Caki2 (cell line): ENCODE results near the gene TAP1. TPM values are rescaled to one million over a fixed set of nuclear protein-coding genes. Genes with fewer than 3 reads are reported as not detected.
A peak's percentile ranks its signal among the peaks of the same experiment; 100 is the strongest.

Experiments
- DNase-seq: peaks from one replicate; pipeline ENCODE4 v3.0.0-alpha.2; 2015; ENCODE audit warnings: low read depth
- in situ Hi-C: cut with HindIII; loops from 2 replicates; pipeline ENCODE4 v1.10.0; 2016; ENCODE audit warnings: low sequenced_read_pairs, low pct_unique_long_range_greater_than_20kb, mixed read lengths
- total RNA-seq: library from RNA; depleted of rRNA; stranded (reverse); fragments of >200 nt; shearing (Covaris generic); gene quantifications from 2 replicates; pipeline ENCODE4 v1.2.3, GENCODE V29; 2014; ENCODE audit warnings: low replicate concordance

TAP1 gene
- total RNA-seq, 1 experiment from 2014 or later: 63.3 TPM

DNA sequence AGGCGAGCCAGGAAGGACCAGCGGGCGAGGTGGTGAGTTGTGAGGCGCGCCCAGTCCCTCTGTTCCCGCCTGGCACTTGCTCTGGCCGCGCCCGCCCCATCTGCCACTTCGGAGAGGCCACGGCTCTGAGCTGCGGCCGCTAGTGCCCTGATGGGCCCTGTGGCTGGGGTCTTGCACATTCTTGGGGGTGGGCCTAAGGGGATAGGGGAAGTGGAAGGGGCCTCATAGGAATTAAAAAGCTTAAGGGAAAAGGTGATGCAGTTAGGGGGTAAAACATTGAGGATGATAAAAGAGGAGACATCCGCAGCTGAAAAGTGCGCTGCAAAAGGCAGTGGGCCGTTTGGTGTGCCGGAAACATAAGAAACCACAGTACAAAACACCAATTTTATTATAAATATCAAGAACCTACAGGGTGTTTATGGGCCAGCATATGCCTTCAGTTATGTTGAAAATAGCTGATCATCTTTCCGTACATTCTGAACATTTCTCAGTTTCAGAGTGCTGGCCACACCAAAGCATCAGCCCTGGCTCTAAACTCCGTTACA is 8.6 kb downstream of the TAP1 start:
- no peak for DNase-seq
- in situ Hi-C loops: no loop called here

GRCh38 chr6:32843979-32844838 is 9.3 kb downstream of the TAP1 start, which contains the start of gene PSMB8:
PSMB8 (minus strand) TSS chr6:32844047; CDS start chr6:32843996, 51 bp downstream.
- in situ Hi-C loops: no loop called here
- DNase-seq: peak; percentile 96

- peak; percentile 32 for DNase-seq
- in situ Hi-C loops: no loop called here
Measured at GRCh38 chr6:32843331-32843978, 10.0 kb downstream of the TAP1 start.

DNA sequence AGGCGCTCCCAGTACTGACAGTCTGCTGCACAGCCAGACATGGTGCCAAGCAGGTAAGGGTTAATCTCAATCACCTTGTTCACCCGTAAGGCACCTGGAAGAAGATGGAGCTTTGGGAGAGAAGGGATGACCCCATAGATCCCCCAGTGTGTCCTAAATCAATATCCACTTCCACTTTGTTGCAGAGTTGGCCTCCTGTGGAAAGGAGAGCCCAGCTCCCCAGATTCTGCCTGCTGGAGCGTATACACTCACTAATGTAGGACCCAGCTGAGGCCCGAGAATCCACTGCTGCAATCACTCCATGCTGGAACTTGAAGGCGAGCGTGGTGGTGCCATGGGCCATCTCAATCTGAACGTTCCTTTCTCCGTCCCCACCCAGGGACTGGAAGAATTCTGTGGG is 10.8 kb downstream of the TAP1 start:
- in situ Hi-C loops: no loop called here
- no peak for DNase-seq

GRCh38 chr6:32842021-32842650 is 11.4 kb downstream of the TAP1 start:
- in situ Hi-C loops: no loop called here
- no peak for DNase-seq

DNA sequence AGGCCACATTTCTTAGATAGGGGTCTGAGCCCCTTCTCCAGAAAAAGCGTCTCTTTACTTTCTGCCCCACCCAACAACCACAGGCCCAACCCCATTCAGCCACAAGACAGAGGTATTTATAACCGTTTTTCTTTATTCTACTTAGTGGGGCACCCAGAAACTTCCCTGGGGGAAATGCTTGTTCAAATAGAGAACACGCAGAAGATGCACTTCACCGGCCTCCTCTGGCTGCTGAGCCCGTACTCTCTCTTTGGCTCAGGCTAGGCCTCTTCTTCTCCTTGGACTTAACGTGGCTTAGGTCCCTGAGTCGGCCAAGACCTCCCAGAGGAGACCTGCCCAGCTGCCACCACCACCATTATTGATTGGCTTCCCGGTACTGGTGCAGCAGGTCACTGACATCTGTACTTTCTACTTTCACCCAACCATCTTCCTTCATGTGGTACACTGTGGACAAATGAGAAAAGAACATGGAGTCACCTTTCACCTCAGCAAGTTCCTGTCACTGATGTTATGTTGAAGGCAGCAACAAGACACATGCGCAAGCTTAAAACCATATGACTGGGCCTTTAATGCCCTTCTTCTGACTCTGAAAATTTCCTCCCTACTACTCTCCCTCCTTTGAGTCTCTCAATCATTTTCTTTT is 12.8 kb downstream of the TAP1 start:
- in situ Hi-C loops: no loop called here
- DNase-seq: no peak

- DNase-seq: no peak
- in situ Hi-C loops: no loop called here
Measured at GRCh38 chr6:32839356-32839755, 14.1 kb downstream of the TAP1 start.

DNA sequence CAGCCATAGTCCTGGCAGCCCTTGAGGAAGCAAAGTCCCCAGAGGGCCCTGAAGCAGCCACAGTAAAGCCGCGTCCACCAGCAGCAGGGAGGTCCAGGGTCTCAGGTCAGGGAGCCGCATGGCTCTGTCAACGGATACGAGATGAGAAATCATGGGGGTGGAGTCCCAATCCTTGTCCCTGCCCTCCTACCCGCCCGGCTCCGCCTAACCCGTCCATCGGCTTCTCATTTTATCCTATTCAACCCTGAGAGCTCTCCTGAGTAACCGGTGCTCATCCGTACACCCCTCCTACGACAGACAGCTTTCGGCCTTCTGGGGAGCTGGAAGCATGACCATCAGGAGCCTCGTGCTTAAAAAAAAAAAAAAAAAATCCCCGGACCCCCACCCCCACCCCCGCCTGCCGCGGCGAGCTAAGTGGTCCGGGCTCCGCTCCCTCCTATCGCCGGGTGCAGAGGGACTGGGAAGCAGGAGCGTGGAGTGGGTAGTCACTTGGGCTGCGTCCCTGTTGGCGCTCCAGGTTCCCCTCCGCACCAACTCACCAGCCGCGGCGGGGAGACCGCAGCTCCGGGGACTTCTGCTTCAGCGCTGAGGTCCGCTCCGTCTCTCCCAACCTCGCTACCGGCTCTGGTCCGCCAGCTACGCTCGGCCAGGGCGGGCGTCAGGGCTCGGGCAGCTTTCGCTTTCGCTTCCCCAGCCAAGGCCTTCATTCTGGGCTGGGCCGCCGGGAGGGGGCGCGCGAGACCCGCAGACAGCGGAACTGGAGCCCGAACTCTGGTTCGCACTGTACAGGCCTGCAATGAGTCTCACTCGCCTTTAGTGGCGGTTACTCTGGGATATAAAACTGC is 15.2 kb downstream of the TAP1 start, which contains the start of gene TAP2:
Gene TAP2 (minus strand): TSS at position 626 of the 845 bp plus-strand sequence. CDS start 506 bp downstream, at position 120.
- in situ Hi-C loops: no loop called here

GRCh38 chr6:32837651-32838113 is 15.8 kb downstream of the TAP1 start:
- in situ Hi-C loops: no loop called here
- DNase-seq: no peak

More for the DNA sequence above, 15.2 kb downstream of the TAP1 start, which contains the start of gene TAP2:
- DNase-seq: peak; percentile 92

DNA sequence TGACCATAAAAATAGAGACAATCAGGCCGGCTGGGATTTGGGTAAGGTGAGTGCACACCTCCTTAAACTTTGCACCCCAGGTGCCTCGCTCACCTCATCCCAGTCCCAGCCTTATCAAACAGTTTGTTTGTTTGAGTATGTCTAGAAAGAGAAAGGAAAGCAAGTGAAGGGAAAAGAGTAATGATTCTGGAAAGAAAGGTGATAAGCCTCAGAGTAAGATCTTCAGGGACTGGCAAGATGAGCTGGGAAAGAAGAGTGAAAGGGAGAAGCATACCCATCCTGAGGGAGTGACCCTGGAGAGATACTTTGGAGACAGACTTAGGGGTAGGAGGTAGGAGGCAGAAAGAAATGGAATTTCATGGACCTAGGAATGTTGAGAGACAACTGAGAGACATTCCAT is 16.6 kb downstream of the TAP1 start:
- no peak for DNase-seq
- in situ Hi-C loops: no loop called here

DNA sequence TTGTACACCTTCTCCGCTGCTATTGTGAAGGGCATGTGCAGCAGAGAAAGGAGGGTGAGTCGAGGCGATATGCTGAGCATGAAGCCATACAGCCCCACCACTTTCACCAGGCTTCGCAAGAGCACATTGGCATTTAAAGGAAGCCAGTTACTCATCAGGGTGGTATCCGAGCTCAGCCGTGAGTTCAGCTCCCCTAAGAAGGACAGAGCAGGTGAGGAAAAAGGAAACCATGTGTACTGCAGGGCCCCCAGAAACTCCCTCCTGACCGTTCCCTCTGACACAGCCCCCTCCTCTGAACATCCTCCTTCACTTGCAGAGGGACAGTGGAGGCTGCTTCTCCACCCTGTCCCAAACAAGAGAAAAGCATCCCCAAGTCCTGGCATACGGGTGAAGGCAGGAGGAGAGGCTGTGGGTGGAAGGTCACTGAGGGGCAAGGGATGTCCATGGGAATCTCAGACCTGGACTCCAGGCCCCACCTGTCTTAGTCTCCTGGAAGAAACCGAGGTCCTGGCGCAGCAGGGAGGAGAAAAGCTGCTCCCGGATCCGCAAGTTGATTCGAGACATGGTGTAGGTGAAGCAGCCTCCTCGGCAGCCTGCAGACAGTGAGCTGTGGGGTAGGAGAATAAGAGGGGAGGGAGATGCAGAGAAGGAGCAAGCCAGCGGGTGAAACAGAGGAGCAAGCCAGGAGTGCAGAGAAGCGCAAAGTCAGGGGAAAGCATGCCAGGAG is 18.2 kb downstream of the TAP1 start:
- in situ Hi-C loops: no loop called here
- no peak for DNase-seq

GRCh38 chr6:32833664-32834063 is 19.8 kb downstream of the TAP1 start:
- in situ Hi-C loops: no loop called here

DNA sequence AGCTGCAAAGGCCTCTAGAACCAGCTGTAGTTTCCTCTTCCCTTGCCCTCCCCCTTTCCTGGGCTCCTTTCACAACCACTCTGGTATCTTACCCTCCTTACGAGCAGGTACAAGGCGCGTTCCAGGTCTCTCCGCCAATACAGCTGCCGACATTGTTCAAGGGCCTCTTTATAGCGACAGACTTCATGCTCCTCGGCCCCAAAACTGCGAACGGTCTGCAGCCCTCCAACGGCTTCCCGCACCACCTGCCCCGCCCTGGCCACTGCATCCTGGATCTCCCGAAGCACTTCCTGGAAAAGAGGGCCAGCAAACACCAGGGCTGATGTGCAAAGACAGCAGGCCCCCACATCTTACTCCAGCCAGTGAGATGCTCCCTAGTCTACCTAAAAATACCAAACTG is 21.0 kb downstream of the TAP1 start:
- DNase-seq: no peak
- in situ Hi-C loops: no loop called here

More at GRCh38 chr6:32833664-32834063, 19.8 kb downstream of the TAP1 start:
- no peak for DNase-seq

- in situ Hi-C loops: no loop called here
- no peak for DNase-seq
Measured at GRCh38 chr6:32830936-32831335, 22.6 kb downstream of the TAP1 start.

DNA sequence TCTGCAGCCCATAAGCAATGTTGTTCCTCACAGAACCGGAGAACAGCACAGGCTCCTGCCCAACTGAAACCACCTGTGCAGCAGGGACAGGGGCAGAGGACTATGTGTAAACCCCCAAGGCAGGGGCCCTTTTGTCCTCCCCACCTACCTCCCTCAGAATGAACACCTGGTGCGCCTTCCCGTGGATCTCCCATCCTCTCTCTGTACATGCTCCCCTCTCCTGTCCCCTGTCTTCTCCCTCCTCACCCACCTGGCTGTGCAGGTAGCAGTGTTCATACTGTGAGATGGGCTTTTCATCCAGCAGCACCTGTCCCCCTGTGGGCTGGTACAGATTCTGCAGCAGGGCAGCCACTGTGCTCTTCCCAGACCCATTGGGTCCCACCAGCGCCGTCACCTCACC is 23.5 kb downstream of the TAP1 start:
- DNase-seq: no peak
- in situ Hi-C loops: no loop called here

GRCh38 chr6:32829495-32829894 is 24.0 kb downstream of the TAP1 start:
- in situ Hi-C loops: no loop called here
- no peak for DNase-seq

DNA sequence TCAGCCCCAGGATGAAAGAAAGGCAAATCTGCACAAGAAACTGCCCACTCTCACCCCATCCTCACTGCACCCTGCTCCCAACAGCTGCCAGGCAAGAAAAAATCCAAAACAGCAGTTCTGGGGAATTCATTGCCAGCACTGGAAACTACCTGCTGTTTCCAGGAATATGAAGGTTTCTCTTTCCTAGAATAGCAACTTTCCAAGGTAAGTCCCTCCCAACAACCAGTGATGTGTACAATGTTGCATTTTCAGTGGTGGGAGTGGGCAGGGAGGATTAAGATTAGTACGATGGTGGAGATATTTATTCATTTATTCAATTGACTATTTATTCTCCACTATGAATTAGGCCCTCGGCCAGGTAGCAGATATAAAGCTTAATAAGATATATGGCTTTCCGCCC is 26.5 kb downstream of the TAP1 start:
- in situ Hi-C loops: no loop called here
- no peak for DNase-seq
